Fibroblast of the conjunctiva (primary cell): ENCODE measurements around the gene ZNF892.
"Not testable (repeated sequence)": the region's sequence is repeated elsewhere in the genome, so short reads cannot be mapped to it uniquely, and the experiment has no call there.

ENCODE experiments used
- DNase-seq: peaks from one replicate; pipeline ENCODE4 v3.0.0-alpha.2; 2010; ENCODE audit warnings: low read depth

The ZNF892 gene

GRCh38 chr2:95207111-95207961, at the start of gene ZNF892:
TSS of gene ZNF892 (plus strand) at chr2:95207521. CDS start at chr2:95207816, 295 bp downstream.
- peak; percentile 75 for DNase-seq

GRCh38 chr2:95158441-95158840, 48.9 kb upstream of the ZNF892 start:
- no peak for DNase-seq

GRCh38 chr2:95158891-95159619, 48.3 kb upstream of the ZNF892 start:
- DNase-seq = no peak

GRCh38 chr2:95159690-95160449, 47.5 kb upstream of the ZNF892 start, which contains the start of gene ZNF514:
TSS of gene ZNF514 (minus strand) at chr2:95159848. CDS start at chr2:95153253, 6,595 bp downstream.
- peak; percentile 30 for DNase-seq

- no peak for DNase-seq
These were observed 42.3 kb upstream of the ZNF892 start for GRCh38 chr2:95165030-95165370.

GRCh38 chr2:95165371-95166064, 41.8 kb upstream of the ZNF892 start, which contains the start of gene ZNF2:
TSS of gene ZNF2 (plus strand) at chr2:95165809. CDS start at chr2:95176227, 10,418 bp downstream.
- peak; percentile 96 for DNase-seq

GRCh38 chr2:95166065-95166763, 41.1 kb upstream of the ZNF892 start:
- DNase-seq = no peak

GRCh38 chr2:95171902-95172301, 35.4 kb upstream of the ZNF892 start:
- no peak for DNase-seq

GRCh38 chr2:95174031-95174542, 33.2 kb upstream of the ZNF892 start:
- no peak for DNase-seq

- no peak for DNase-seq
These were observed 27.9 kb upstream of the ZNF892 start for GRCh38 chr2:95179451-95179850.

- no peak for DNase-seq
These were observed 25.5 kb upstream of the ZNF892 start for GRCh38 chr2:95181774-95182173.

- DNase-seq = no peak
These were observed 22.1 kb upstream of the ZNF892 start for GRCh38 chr2:95185197-95185596.

GRCh38 chr2:95185973-95186372, 21.3 kb upstream of the ZNF892 start:
- DNase-seq = no peak

- not testable (repeated sequence) for DNase-seq
These were observed 14.4 kb upstream of the ZNF892 start for GRCh38 chr2:95192956-95193355.

- no peak for DNase-seq
These were observed 3.4 kb upstream of the ZNF892 start for GRCh38 chr2:95203911-95204310.

GRCh38 chr2:95204396-95204795, 2.9 kb upstream of the ZNF892 start:
- no peak for DNase-seq

- no peak for DNase-seq
These were observed 1.2 kb upstream of the ZNF892 start for GRCh38 chr2:95206096-95206495.

GRCh38 chr2:95208106-95208505, 785 bp downstream of the ZNF892 start:
- no peak for DNase-seq

- DNase-seq = no peak
These were observed 7.8 kb downstream of the ZNF892 start for GRCh38 chr2:95215018-95215612.

- no peak for DNase-seq
These were observed 13.1 kb downstream of the ZNF892 start for GRCh38 chr2:95220449-95220848.
